WI38 (cell line): ENCODE measurements around the gene GNG7.
"Not testable (repeated sequence)": the region's sequence is repeated elsewhere in the genome, so short reads cannot be mapped to it uniquely, and the experiment has no call there.

Experiments used
- H3K4me3 ChIP-seq: 2 replicates; pipeline ENCODE4 v1.5.1; 2011; ENCODE audit warnings: low read depth, mild to moderate bottlenecking, control low read depth, low read length
- TF ChIP-seq, protein P1 (sequence below): IDR thresholded peaks from 2 replicates; pipeline ENCODE4 v1.5.1; 2012; ENCODE audit warnings: low read depth, mild to moderate bottlenecking, control low read depth, low read length

GNG7 gene

DNA sequence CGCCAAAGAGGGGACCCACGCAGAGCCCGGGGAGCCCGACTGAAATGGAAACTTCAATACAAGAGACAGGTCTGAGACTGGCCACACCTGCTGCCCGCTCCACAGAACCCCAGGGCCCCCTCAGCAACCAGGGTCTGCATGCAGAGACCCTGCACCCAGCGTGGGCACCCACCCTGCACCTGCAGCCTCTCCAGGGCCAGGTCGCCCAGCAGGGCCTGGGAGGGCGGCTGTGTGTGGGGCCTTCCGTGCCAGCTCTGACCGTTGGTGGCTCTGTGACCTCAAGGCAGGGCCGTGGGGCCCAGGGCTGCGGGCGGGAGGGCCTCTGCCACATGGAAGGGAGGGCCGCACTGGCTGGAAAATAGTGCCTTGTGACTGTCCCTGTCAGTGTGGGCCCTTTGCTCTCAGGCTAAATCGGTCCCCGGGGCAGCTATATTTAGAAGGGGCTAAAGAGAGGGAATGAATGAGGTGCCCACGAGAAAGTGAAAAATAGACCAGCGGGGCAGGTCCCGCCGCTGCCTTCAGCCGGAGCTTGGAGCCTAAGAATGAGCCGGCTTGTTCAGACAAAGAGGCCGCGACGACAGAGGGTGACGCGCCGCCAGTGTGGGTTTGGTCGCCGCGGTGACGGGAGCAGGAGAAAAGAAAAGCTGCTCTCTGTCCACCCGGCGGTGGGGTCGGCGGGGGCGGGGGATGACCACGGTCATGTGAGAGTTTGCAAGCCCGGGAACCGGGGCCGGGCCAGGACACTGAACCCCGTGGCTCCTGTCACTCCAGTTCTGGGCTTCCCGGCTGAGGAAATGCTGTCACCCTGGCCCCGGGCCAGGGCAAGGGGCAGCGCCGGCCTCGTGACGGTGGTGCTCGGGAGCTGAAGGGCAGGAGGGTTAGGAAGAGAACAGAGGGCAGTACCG lies 156.1 kb downstream of the GNG7 start:
- TF ChIP-seq, protein P1, sequence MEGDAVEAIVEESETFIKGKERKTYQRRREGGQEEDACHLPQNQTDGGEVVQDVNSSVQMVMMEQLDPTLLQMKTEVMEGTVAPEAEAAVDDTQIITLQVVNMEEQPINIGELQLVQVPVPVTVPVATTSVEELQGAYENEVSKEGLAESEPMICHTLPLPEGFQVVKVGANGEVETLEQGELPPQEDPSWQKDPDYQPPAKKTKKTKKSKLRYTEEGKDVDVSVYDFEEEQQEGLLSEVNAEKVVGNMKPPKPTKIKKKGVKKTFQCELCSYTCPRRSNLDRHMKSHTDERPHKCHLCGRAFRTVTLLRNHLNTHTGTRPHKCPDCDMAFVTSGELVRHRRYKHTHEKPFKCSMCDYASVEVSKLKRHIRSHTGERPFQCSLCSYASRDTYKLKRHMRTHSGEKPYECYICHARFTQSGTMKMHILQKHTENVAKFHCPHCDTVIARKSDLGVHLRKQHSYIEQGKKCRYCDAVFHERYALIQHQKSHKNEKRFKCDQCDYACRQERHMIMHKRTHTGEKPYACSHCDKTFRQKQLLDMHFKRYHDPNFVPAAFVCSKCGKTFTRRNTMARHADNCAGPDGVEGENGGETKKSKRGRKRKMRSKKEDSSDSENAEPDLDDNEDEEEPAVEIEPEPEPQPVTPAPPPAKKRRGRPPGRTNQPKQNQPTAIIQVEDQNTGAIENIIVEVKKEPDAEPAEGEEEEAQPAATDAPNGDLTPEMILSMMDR, result no peak
- H3K4me3 ChIP-seq, result no peak overlapping the region

DNA sequence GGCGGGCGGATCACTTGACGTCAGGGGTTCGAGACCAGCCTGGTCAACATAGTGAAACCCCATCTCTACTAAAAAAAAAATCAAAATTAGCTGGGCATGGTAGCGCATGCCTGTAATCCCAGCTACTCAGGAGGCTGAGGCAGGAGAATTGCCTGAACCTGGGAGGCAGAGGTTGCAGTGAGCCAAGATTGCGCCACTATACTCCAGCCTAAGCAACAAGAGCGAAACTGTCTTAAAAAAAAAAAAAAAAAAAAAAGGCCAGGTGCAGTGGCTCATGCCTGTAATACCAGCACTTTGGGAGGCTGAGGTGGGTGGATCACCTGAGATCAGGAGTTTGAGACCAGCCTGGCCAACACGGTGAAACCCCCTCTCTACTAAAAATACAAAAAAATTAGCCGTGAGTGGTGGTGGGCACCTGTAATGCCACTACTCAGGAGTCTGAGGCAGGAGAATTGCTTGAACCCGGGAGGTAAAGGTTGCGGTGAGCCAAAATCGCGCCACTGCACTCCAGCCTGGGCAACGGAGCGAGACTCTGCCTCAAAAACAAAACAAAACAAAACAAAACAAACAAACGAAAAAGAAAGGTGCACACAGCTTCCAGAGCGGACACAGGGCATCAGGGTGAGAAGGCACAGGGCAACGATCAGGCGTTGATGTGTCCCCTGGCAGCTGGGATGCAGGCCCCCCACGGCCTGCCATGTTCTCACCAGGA lies 156.9 kb downstream of the GNG7 start:
- not testable (repeated sequence) for H3K4me3 ChIP-seq

DNA sequence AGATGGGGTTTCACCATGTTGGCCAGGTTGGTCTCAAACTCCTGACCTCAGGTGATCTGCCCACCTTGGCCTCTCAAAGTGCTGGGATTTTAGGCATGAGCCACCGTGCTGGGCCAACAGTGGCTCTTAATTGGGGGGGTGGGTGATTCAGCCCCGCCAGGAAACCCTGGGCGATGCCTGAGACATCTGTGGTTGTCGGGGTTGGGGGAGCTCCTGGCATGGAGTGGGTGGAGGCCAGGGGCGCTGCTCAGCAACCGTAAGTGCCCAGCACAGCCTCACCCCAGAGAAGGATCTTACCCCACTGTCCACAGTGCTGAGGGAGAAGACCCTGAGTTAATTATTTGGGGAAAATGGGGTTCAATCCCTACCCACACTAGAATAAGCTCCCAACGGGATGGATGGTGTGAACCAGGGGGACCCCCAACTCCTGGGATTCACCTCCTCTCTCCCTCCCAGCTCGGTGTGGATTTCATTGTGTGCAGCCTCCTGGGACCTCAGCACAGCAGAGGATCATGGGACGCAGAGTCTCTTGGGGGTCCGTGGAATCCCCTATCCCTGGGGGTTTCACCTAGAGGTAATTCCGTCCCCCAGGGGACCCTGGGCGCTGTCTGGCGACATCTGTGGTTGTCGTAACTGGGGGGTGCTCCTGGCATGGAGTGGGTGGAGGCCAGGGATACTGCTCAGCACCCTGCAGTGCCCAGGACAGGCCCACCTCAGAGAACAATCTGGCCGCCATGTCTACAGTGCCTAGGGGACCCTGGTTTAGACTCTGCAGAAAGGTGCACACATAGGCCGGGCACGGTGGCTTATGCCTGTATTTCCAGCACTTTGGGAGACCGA lies 157.7 kb downstream of the GNG7 start:
- TF ChIP-seq, protein P1, result no peak
- H3K4me3 ChIP-seq, result no peak overlapping the region

DNA sequence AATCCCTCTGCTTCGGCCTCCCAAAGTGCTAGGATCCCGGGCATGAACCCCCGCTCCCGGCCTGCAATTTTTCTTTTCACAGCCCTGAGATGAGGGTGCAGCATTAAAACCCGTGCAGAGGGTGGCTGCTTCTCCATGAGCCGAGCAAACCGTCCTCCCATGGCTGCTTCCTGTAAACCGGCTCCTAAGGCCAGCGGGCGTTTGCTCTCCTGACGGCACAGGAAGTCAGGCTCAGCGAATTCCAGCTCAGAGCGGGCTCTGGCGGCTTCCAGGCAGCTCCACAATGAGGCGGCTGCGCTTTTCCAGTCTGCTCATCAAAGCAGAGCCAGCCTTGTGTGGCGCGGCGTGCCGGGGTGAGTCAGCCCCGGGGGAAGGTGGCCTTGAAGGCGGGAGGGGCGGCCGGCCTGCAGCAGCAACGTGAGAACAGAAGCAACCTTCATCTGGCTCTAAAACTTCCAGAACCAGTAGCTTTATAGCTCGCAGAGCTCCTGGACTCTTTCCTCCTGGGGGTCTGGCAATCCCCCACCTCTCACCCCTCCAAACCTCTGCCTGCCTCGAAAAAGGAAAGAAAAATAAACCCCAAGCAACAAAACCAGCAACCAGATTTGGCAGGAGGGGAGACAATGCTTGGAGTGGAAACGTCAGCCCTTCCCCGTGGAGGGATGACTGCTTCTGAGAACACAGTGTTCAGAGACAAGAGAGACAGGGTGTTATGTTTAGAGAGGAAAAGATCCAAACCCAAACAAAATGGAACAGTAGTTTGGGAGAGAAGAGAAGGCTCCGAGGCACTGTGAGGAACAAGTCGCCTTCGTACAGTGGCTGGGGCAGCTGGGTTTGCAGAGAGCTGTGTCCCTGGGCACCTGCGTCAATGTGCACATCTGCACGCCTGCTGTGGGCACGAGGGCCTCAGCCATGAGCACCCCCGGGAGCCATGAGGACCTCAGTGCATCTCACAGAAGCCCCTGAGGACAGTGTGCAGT lies 158.7 kb downstream of the GNG7 start:
- peak overlapping the region; percentile 37 for H3K4me3 ChIP-seq
- TF ChIP-seq, protein P1, result 0 out of 2 replicates have a peak, but pooled peaks have one; percentile 18

DNA sequence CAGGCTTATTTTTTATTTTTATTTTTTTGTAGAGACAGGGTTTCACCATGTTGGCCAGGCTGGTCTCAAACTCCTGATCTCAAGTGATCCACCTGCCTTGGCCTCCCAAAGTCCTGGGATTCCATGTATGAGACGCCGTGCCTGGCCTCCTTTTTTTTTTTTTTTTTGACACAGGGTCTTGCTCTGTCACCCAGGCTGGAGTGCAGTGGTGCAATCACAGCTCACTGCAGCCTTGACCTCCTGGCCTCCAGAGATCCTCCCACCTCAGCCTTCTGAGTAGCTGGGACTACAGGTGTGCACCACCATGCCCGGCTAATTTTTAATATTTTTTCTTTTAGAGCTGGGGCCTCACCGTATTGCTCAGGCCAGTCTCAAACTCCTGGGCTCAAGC lies 159.4 kb downstream of the GNG7 start:
- H3K4me3 ChIP-seq, result peak overlapping the region; percentile 33; the same call in 1 of the 2 replicates

DNA sequence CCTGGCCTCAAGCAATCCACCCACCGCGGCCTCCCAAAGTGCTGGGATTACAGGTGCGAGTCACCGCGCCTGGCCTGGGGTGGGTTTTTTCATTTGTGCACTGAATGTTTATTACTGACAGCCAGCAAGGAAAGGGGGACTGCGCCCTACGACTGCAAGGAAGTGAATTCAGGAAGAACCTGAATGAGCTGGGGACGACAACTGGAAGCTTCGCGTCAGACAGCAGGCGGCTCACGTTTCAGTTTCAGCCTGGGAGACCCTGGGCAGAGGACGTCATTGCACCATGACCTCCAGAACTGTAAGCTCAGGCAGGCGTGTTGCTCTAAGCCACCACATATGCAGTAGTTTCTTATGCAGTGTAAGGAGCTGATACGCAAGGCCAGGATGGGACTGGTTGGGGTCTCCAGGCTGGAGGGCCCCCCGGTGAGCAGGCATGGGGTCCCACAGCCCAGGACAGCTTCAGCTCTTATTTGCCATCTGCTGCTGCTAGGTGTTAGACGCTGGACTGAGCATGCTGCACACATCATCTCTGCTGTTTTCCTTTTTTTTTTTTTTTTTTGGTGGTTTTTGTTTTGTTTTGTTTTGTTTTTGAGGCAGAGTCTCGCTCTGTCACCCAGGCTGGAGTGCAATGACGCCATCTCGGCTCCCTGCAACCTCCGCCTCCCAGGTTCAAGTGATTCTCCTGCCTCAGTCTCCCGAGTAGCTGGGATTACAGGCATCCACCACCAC lies 160.0 kb downstream of the GNG7 start:
- H3K4me3 ChIP-seq, result no peak overlapping the region
- TF ChIP-seq, protein P1, result no peak

DNA sequence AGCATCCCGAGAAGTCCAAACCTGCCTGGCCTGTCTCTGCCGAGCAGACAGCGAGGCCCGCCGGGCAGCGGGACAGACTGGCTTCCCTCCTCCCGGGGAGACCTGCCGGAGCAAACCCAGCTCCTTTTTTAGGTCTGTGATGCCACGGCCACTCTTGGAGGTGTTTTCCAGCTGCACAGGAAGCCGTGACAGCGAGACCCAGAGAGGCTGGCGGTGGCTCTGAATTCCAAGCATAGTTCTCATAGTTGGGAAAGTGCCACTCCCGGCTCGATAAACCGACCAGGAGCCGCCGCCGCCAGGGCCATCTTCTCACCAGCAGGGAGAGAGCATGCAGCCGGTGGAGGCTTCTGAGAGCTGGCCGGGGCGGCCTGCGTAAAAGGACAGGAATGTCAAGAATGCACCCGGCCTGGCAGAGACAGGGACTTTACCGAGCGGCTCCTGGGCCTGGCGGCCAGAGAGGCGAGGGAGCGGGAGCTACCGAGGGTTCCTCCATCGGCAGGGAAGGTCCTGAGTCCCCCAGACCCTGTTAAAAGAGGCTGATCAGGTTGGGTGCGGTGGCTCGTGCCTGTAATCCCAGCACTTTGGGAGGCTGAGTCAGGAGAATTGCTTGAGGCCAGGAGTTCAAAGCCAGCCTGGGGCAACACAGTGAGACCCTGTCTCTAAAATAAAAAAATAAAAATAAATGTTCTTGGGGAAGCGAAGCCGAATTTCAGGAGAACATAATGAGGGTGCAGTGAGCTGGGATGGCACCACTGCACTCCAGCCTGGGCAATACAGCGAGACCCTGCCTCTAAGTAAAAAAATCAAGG lies 161.6 kb downstream of the GNG7 start:
- H3K4me3 ChIP-seq, result peak overlapping the region; percentile 42
- TF ChIP-seq, protein P1, result peak; percentile 21; the same call in 1 of the 2 replicates
